Ishikawa (cell line): Measurements from ENCODE around the gene CLIC3.

Experiments
- CEBPB ChIP-seq: IDR thresholded peaks from 2 replicates; pipeline ENCODE4 v1.6.1; 2012
- CREB1 ChIP-seq: IDR thresholded peaks from 2 replicates; pipeline ENCODE4 v1.6.1; 2012; ENCODE audit warnings: low read depth
- EGR1 ChIP-seq: IDR thresholded peaks from 2 replicates; pipeline ENCODE4 v1.6.1; 2012
- EP300 ChIP-seq: IDR thresholded peaks from 2 replicates; pipeline ENCODE4 v1.6.1; 2012; ENCODE audit warnings: borderline replicate concordance
- FOXM1 ChIP-seq: IDR thresholded peaks from 2 replicates; pipeline ENCODE4 v1.6.1; 2012; ENCODE audit warnings: low read depth, borderline replicate concordance
- MAX ChIP-seq: IDR thresholded peaks from 2 replicates; pipeline ENCODE4 v1.6.1; 2012
- NFIC ChIP-seq: IDR thresholded peaks from 2 replicates; pipeline ENCODE4 v1.6.1; 2012
- RAD21 ChIP-seq: IDR thresholded peaks from 2 replicates; pipeline ENCODE4 v1.6.1; 2012; ENCODE audit warnings: low read depth
- TAF1 ChIP-seq: IDR thresholded peaks from 2 replicates; pipeline ENCODE4 v1.6.1; 2012; ENCODE audit warnings: low read depth, mild to moderate bottlenecking
- TCF12 ChIP-seq: IDR thresholded peaks from 2 replicates; pipeline ENCODE4 v1.6.1; 2012; ENCODE audit warnings: low read depth
- TEAD4 ChIP-seq: IDR thresholded peaks from 2 replicates; pipeline ENCODE4 v1.6.1; 2012
- USF1 ChIP-seq: IDR thresholded peaks from 2 replicates; pipeline ENCODE4 v1.6.1; 2012
- YY1 ChIP-seq: IDR thresholded peaks from 2 replicates; pipeline ENCODE4 v1.6.1; 2012; ENCODE audit warnings: low read depth
- ZBTB7A ChIP-seq: IDR thresholded peaks from 2 replicates; pipeline ENCODE4 v1.6.1; 2012; ENCODE audit warnings: low read depth
- TF ChIP-seq, protein P1 (sequence below): IDR thresholded peaks from 2 replicates; pipeline ENCODE4 v1.6.1; 2012; ENCODE audit warnings: low read depth, mild to moderate bottlenecking

Gene CLIC3

DNA sequence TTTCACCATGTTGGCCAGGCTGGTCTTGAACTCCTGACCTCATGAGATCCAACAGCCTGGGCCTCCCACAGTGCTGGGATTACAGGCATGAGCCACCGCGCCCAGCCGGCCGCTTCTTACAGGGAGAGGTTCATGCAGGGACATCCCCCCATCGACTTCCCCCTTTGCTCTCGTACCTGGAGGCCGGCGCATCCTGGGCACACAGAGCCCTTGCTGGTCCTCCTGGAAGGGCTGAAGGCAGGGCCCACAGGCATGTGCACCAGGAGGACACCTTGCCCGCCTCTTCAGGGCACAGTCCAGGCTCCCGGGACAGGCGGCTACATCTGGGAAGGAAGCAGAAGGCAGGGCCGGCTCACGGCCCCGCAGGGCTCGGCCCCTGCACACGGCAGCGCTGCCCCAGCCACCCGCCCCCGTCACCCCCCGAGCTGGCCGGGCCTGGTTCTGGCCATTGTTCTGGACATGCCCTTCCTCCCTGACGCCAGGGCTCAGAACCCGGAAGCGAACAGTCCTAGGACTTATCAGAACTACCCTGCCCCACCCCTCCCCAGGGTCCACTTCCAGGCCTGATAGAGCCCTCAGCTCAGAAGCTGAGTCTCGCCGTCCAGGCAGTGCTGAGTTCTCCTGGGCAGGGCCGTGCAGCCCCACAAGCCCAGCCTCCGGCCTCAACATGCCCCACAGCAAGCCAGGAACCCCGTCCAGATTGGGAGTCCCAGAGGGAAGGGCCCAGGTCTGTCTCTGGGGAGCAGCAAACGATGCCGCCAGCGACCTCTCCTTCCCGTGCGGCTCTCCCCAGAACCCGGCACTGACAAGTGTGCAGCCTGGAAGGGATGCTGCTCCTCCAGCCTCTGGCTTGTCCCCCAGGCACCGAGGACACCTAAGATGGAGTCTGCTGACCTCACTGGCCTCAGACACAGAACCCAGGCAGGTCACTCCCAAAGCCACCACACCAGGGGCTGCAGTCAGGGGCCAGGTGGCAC lies 46.7 kb upstream of the CLIC3 start:
- TF ChIP-seq, protein P1, sequence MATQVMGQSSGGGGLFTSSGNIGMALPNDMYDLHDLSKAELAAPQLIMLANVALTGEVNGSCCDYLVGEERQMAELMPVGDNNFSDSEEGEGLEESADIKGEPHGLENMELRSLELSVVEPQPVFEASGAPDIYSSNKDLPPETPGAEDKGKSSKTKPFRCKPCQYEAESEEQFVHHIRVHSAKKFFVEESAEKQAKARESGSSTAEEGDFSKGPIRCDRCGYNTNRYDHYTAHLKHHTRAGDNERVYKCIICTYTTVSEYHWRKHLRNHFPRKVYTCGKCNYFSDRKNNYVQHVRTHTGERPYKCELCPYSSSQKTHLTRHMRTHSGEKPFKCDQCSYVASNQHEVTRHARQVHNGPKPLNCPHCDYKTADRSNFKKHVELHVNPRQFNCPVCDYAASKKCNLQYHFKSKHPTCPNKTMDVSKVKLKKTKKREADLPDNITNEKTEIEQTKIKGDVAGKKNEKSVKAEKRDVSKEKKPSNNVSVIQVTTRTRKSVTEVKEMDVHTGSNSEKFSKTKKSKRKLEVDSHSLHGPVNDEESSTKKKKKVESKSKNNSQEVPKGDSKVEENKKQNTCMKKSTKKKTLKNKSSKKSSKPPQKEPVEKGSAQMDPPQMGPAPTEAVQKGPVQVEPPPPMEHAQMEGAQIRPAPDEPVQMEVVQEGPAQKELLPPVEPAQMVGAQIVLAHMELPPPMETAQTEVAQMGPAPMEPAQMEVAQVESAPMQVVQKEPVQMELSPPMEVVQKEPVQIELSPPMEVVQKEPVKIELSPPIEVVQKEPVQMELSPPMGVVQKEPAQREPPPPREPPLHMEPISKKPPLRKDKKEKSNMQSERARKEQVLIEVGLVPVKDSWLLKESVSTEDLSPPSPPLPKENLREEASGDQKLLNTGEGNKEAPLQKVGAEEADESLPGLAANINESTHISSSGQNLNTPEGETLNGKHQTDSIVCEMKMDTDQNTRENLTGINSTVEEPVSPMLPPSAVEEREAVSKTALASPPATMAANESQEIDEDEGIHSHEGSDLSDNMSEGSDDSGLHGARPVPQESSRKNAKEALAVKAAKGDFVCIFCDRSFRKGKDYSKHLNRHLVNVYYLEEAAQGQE: no peak
- no peak for TF ChIP-seq FOXM1
- no peak for TF ChIP-seq RAD21
- no peak for TF ChIP-seq TEAD4
- no peak for TF ChIP-seq MAX
- no peak for TF ChIP-seq EP300
- no peak for TF ChIP-seq CEBPB
- no peak for TF ChIP-seq YY1
- TF ChIP-seq USF1: no peak
- TF ChIP-seq TAF1: no peak

DNA sequence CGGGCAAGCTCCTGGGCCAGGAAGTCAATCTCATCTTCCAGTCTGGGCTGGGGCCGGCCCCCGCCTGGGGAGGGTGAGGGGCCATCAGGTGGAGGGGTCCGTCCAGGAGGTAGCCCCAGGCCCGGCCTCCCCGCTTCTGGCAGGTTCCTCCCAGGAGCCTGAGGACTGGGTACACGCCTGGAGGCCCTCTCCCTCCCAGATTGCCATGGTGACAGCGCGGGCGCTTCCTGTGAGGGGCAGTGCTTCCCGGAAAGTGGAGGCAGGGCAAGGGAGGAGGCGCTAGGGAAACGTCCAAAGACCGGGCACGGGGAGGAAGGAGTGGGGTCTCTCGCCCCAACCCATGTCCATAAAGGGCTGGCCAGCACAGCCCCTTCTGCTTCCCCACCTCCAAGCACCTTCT lies 44.8 kb upstream of the CLIC3 start:
- TF ChIP-seq MAX: no peak
- TF ChIP-seq, protein P1: no peak
- TF ChIP-seq TCF12: no peak
- TF ChIP-seq CREB1: no peak
- TF ChIP-seq YY1: no peak
- no peak for TF ChIP-seq EGR1
- no peak for TF ChIP-seq EP300
- TF ChIP-seq ZBTB7A: no peak
- no peak for TF ChIP-seq NFIC
- TF ChIP-seq TEAD4: no peak
- TF ChIP-seq RAD21: no peak
- no peak for TF ChIP-seq CEBPB
- no peak for TF ChIP-seq TAF1
- TF ChIP-seq FOXM1: no peak
- TF ChIP-seq USF1: no peak

DNA sequence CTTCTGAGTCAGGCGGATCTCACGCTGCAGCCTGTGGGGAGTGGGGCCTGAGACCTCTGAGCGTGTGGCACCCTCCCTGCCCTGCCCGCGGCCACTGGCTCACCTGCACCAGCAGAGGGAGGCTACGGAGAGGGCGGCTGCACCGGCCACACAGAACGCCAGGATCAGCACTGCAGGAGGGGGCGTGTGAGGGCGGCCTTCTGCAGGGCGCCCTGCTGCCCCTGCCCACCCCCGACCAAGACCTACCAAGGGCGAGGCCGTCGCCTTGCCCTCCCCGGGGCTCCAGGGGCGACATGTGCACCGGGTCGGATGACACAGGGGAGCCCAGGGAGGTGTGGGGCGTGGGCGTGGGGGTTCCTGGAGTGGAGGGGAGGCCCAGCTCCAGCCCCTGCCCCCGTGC lies 44.2 kb upstream of the CLIC3 start:
- TF ChIP-seq CEBPB (no peak), ZBTB7A (no peak), TAF1 (no peak), RAD21 (no peak), TCF12 (no peak), NFIC (no peak), MAX (no peak), USF1 (no peak), TEAD4 (no peak), YY1 (no peak), EP300 (no peak), CREB1 (no peak), FOXM1 (no peak), EGR1 (no peak)
- TF ChIP-seq, protein P1: no peak
